Parathyroid adenoma (tissue), 2 donors: ENCODE results near the gene BICRAL.
"Not testable (repeated sequence)": the region's sequence is repeated elsewhere in the genome, so short reads cannot be mapped to it uniquely, and the experiment has no call there.

Source experiments
- H2AFZ ChIP-seq: fragments of 300-600 bp; sonication (generic); one replicate; pipeline ENCODE4 v1.7.0; 2017; ENCODE audit warnings: antibody characterized with exemption, mild to moderate bottlenecking
- H3K27ac ChIP-seq: fragments of 300-600 bp; sonication (generic); one replicate; pipeline ENCODE4 v1.7.0; 2017
- H3K27me3 ChIP-seq: fragments of 300-600 bp; sonication (generic); one replicate; pipeline ENCODE4 v1.7.0; 2017; ENCODE audit warnings: low read length; ENCODE audit not compliant: control insufficient read depth, insufficient read depth
- H3K36me3 ChIP-seq: fragments of 300-600 bp; sonication (generic); one replicate; pipeline ENCODE4 v1.7.0; 2017; ENCODE audit warnings: low read length; ENCODE audit not compliant: control insufficient read depth, insufficient read depth
- H3K4me1 ChIP-seq: fragments of 300-600 bp; sonication (generic); one replicate; pipeline ENCODE4 v1.7.0; 2017; ENCODE audit warnings: control low read depth
- H3K4me2 ChIP-seq: fragments of 300-600 bp; sonication (generic); one replicate; pipeline ENCODE4 v1.7.0; 2017; ENCODE audit warnings: low read length
- H3K4me3 ChIP-seq: fragments of 300-600 bp; sonication (generic); one replicate; pipeline ENCODE4 v1.7.0; 2017; ENCODE audit warnings: low read depth, low read length
- H3K79me2 ChIP-seq: fragments of 300-600 bp; sonication (generic); one replicate; pipeline ENCODE4 v1.7.0; 2017; ENCODE audit warnings: control low read depth
- H3K9ac ChIP-seq: fragments of 300-600 bp; sonication (generic); one replicate; pipeline ENCODE4 v1.7.0; 2017; ENCODE audit warnings: mild to moderate bottlenecking
- H3K9me3 ChIP-seq: fragments of 300-600 bp; sonication (generic); one replicate; pipeline ENCODE4 v1.7.0; 2017; ENCODE audit warnings: low read length; ENCODE audit not compliant: control insufficient read depth
- TF ChIP-seq, protein P1 (sequence below): fragments of 300-600 bp; sonication (generic); IDR thresholded peaks from one replicate; pipeline ENCODE4 v1.7.0; 2017; ENCODE audit warnings: antibody characterized with exemption, mild to moderate bottlenecking
- donor health status: primary hyperparathyroidism.

BICRAL gene

GRCh38 chr6:42805297-42805861 is 23.5 kb downstream of the BICRAL start:
- Histone ChIP-seq H3K4me3 (no peak overlapping the region), H3K9me3 (no peaks in the 10 kb centered on the region), H3K4me1 (peaks cover 8% of the 10 kb centered on the region), H3K4me2 (no peak overlapping the region), H3K36me3 (no peaks in the 10 kb centered on the region), H2AFZ (no peak overlapping the region), H3K27me3 (no peaks in the 10 kb centered on the region), H3K79me2 (peaks cover 32% of the 10 kb centered on the region), H3K27ac (no peak overlapping the region), H3K9ac (no peak overlapping the region)
- TF ChIP-seq, protein P1, sequence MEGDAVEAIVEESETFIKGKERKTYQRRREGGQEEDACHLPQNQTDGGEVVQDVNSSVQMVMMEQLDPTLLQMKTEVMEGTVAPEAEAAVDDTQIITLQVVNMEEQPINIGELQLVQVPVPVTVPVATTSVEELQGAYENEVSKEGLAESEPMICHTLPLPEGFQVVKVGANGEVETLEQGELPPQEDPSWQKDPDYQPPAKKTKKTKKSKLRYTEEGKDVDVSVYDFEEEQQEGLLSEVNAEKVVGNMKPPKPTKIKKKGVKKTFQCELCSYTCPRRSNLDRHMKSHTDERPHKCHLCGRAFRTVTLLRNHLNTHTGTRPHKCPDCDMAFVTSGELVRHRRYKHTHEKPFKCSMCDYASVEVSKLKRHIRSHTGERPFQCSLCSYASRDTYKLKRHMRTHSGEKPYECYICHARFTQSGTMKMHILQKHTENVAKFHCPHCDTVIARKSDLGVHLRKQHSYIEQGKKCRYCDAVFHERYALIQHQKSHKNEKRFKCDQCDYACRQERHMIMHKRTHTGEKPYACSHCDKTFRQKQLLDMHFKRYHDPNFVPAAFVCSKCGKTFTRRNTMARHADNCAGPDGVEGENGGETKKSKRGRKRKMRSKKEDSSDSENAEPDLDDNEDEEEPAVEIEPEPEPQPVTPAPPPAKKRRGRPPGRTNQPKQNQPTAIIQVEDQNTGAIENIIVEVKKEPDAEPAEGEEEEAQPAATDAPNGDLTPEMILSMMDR = no peak

DNA sequence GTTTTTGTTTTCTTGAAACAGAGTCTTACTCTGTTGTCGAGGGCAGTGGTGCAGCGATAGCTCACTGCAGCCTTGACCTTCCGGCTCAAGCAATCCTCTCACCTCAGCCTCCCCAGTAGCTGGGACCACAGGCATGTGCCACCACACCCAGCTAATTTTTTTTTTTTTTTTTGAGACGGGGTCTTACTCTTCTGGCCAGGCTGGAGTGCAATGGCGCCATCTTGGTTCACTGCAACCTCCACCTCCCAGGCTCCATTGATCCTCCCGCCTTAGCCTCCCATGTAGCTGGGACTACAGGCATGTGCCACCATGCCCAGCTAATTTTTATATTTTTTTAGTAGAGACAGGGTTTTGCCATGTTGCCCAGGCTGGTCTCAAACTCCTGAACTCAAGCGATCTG is 24.5 kb downstream of the BICRAL start:
- not testable (repeated sequence) for H2AFZ ChIP-seq, H3K4me1 ChIP-seq, H3K9me3 ChIP-seq, H3K27me3 ChIP-seq, H3K4me3 ChIP-seq, H3K4me2 ChIP-seq, H3K27ac ChIP-seq, H3K9ac ChIP-seq, H3K36me3 ChIP-seq
- H3K79me2 ChIP-seq = peaks cover 34% of the 10 kb centered on the region

DNA sequence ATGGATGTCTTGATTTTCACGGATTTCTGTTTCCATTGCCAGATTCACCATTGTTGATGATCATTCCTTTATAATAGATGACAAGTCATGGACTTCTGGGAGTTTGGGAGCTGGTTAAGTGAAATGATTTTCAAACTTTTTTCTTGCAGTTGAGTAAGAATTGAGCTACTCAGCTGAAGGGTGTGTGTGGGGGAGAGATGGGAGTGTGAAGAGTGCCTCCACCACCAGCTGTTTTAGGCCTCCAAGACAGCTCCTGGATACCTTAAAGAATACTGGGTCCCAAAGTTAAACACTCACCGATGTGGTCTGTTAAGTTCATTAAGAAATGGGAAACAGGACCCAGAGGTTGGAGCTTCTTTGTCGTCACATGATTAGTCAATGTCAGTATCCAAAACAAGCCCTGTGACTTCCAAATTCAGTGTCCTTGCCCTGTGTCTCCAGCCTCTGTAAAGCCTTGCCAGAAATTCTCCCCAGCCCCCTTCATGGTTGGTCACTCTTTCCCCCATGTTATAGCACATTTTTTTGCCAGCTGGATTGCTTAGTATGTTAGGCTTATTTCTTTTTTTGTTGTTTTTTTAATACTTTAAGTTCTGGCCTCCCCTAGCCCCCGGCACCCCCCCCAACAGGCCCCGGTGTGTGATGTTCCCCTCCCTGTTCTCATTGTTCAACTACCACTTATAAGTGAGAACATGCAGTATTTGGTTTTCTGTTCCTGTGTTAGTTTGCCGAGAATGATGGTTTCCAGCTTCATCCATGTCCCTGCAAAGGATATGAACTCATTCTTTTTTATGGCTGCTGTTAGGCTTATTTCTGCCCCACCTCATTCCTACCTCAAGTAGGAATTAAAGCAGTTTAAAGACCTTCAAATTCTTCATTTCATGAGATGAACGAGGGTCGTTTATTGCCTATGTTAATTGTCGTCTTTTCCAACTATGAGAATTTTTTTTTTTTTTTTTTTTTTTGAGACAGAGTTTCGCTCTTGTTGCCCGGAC is 26.9 kb downstream of the BICRAL start:
- H3K27ac ChIP-seq = no peak overlapping the region

DNA sequence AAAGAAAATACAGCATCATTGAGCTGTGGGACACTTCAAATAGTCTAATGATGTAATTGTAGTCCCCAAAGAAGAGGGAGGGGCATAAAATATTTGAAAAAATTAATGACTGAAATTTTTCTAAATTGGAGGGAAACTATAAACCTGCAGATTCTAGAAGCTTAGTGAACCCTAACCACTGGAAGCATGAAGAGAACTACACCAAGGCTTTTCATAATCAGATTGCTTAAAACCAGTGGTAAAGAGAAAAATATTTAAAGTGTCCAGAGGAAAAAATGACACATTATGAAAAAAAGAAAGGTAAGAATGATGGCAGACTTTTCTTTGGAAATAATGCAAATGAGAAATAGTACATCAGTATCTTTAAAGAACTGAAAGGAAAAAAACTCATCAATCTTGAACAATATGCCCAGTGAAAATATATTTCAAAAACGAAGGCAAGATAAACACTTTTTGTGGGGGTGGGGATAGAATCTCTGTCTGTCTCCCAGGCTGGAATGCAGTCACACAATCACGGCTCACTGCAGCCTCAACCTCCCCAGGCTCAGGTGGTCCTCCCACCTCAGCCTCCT is 31.3 kb downstream of the BICRAL start:
- peaks cover 7% of the 10 kb centered on the region for H3K79me2 ChIP-seq
- H3K4me3 ChIP-seq = no peak overlapping the region
- no peaks in the 10 kb centered on the region for H3K36me3 ChIP-seq
- H3K9ac ChIP-seq = no peak overlapping the region
- TF ChIP-seq, protein P1 = no peak
- no peak overlapping the region for H2AFZ ChIP-seq
- H3K4me1 ChIP-seq = peaks cover 8% of the 10 kb centered on the region
- H3K27me3 ChIP-seq = no peaks in the 10 kb centered on the region
- H3K4me2 ChIP-seq = no peak overlapping the region
- H3K9me3 ChIP-seq = no peaks in the 10 kb centered on the region
- no peak overlapping the region for H3K27ac ChIP-seq

More for the DNA sequence above, 26.9 kb downstream of the BICRAL start:
- TF ChIP-seq, protein P1 = no peak
- Histone ChIP-seq H3K4me3 (no peak overlapping the region), H3K9ac (no peak overlapping the region), H3K9me3 (no peaks in the 10 kb centered on the region), H3K4me2 (no peak overlapping the region), H3K27me3 (no peaks in the 10 kb centered on the region), H3K36me3 (no peaks in the 10 kb centered on the region), H2AFZ (no peak overlapping the region), H3K4me1 (peaks cover 8% of the 10 kb centered on the region), H3K79me2 (peaks cover 19% of the 10 kb centered on the region)

DNA sequence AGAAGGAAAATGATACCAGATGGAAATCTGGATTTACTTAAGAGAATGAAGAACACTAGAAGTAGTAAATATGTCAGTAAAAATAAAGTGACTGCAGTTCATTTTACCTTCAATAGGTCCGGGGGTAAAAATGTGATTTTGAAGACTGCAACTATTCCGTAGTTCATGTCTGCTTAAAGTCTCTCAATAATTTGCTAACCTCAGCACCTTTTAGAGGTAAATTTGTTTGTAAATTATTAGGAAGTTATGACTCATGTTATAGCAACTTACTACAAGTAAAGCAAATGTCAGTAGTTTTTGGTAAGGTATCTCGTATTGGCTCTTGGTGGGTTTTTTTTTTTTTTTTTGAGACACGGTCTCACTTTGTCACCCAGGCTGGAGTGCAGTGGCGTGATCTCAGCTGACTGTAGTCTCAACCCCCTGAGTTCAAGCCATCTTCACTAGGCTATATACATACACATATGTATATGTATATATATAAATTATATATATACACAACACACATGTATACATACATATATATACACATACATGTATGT is 32.1 kb downstream of the BICRAL start:
- Histone ChIP-seq H3K27ac (no peak overlapping the region), H3K27me3 (no peaks in the 10 kb centered on the region), H3K36me3 (no peaks in the 10 kb centered on the region), H3K79me2 (peaks cover 7% of the 10 kb centered on the region), H3K9ac (no peak overlapping the region), H3K4me2 (no peak overlapping the region), H3K9me3 (no peaks in the 10 kb centered on the region), H3K4me1 (peaks cover 4% of the 10 kb centered on the region), H2AFZ (no peak overlapping the region), H3K4me3 (no peak overlapping the region)
- TF ChIP-seq, protein P1 = no peak

DNA sequence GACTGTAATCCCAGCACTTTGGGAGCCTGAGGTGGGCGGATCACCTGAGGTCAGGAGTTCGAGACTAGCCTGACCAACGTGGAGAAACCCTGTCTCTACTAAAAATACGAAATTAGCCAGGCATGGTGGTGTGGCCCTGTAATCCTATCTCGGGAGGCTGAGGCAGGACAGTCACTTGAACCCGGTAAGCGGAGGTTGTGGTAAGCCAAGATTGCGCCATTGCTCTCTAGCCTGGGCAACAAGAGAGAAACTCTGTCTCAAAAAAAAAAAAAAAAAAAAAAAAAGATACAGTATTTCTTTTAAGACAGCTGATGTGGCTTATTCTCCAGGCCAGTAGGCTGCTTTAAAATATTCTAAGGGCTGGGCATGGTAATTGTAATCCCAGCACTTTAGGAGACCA is 33.9 kb downstream of the BICRAL start:
- not testable (repeated sequence) for H2AFZ ChIP-seq, H3K36me3 ChIP-seq, H3K9ac ChIP-seq, H3K4me3 ChIP-seq, H3K9me3 ChIP-seq, H3K4me1 ChIP-seq, H3K4me2 ChIP-seq, H3K79me2 ChIP-seq, H3K27me3 ChIP-seq, H3K27ac ChIP-seq
